Activated naive CD8-positive, alpha-beta T cell treated with anti-CD3 and anti-CD28 coated beads for 36 hours (primary cell): ENCODE results near the gene CACNA1B. TPM values are rescaled to one million over a fixed set of nuclear protein-coding genes. Genes with fewer than 3 reads are reported as not detected.
"Not testable (repeated sequence)": the region's sequence is repeated elsewhere in the genome, so short reads cannot be mapped to it uniquely, and the experiment has no call there.

Source experiments
- DNase-seq: peaks from one replicate; pipeline ENCODE4 v3.0.0; 2021
- H3K27ac Mint-ChIP-seq: one replicate; pipeline ENCODE4 v1.8.0; 2022; ENCODE audit warnings: mild to moderate bottlenecking, moderate library complexity, mixed read lengths
- H3K27me3 Mint-ChIP-seq: one replicate; pipeline ENCODE4 v1.8.0; 2022; ENCODE audit warnings: mild to moderate bottlenecking, mixed read lengths
- H3K36me3 Mint-ChIP-seq: one replicate; pipeline ENCODE4 v1.8.0; 2021; ENCODE audit warnings: mild to moderate bottlenecking, mixed read lengths
- H3K4me1 Mint-ChIP-seq: one replicate; pipeline ENCODE4 v1.8.0; 2021; ENCODE audit warnings: mixed read lengths
- H3K4me3 Mint-ChIP-seq: one replicate; pipeline ENCODE4 v1.8.0; 2022; ENCODE audit warnings: mild to moderate bottlenecking, moderate library complexity, mixed read lengths
- H3K9me3 Mint-ChIP-seq: one replicate; pipeline ENCODE4 v1.8.0; 2022; ENCODE audit warnings: mixed read lengths
- total RNA-seq, 2 experiments: library from RNA; stranded (reverse); gene quantifications; one replicate each; pipeline ENCODE4 v1.2.3, GENCODE V29; 2021

CACNA1B gene
- total RNA-seq, 2 experiments from 2014 or later = not detected

DNA sequence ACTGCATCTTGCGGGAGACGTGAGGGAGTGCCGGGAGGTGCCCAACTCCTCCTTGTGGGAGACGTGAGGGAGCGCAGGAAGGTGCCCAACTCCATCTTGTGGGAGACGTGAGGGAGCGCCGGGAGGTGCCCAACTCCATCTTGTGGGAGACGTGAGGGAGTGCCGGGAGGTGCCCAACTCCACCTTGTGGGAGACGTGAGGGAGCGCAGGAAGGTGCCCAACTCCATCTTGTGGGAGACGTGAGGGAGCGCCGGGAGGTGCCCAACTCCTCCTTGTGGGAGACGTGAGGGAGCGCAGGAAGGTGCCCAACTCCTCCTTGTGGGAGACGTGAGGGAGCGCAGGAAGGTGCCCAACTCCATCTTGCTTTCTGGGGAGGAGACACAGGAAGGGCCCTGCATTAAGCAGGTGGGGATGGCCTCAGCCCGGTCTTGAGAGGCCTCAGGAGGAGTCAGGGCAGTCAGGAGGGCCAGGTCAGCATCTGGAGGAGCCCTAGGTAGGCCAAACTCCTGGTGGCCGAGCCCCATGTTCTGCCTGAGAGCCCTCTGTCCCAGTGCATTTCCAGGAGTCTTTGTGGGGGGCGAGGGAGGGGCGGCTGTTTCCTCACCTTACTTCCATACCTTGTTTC, 236.2 kb downstream of the CACNA1B start:
- not testable (repeated sequence) for H3K27me3 Mint-ChIP-seq, H3K4me1 Mint-ChIP-seq, DNase-seq, H3K9me3 Mint-ChIP-seq, H3K36me3 Mint-ChIP-seq, H3K27ac Mint-ChIP-seq, H3K4me3 Mint-ChIP-seq

DNA sequence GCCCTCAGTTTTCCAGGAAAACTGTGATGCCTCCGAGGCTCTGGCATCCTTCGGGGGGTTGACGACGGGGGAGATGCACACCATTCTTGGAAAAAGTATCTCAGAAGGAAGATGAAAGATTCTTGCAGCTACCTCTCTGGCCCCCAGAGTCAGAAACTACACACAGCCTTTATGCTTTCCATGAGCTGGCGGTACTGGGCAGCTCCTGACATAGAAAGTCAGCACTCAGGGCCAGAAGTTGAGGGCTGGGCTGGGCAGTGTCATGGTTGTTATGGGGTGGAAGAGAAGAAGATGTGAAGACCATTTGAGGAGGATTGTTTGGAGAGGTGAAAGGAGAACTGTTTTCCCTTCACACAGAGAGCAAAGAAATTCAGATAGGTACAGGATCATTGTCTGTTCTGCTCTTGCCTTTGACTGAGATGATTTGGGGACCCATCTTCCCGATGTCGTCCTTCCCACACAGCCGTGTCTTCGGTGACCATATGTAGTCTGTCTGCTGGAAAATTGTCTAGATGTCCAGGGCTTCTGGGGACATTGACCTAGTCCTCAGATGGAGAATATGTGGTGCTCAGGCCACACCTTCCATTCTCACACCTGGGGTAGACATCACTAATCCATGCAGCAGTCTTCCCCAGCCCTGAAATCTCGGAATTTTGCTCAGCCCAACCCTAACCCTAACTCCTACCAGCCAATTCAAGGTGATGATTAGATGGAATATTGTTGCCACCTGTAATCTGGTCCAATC, 237.1 kb downstream of the CACNA1B start:
- no peaks in the 10 kb centered on the region for H3K27me3 Mint-ChIP-seq
- no peak overlapping the region for H3K4me3 Mint-ChIP-seq
- DNase-seq = no peak
- H3K36me3 Mint-ChIP-seq = no peaks in the 10 kb centered on the region
- no peak overlapping the region for H3K27ac Mint-ChIP-seq
- no peaks in the 10 kb centered on the region for H3K9me3 Mint-ChIP-seq
- H3K4me1 Mint-ChIP-seq = no peaks in the 10 kb centered on the region

DNA sequence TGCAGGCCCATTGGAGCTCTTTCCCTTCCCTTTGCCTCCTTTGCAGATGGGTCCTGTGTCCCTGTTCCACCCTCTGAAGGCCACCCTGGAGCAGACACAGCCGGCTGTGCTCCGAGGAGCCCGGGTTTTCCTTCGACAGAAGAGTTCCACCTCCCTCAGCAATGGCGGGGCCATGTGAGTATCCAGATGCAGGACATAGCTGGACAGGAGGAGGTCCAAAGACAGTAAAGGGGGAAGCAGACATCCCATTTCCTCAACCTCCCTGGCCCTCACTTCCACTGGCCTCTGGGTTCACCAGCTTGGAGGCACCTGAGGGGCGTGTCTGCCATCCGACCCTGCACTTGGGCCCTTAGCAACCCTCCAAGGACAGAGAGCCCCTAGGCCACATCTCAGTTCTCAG, 237.9 kb downstream of the CACNA1B start:
- Mint-ChIP-seq H3K36me3 (no peaks in the 10 kb centered on the region), H3K9me3 (no peaks in the 10 kb centered on the region), H3K27ac (no peak overlapping the region), H3K4me3 (no peak overlapping the region), H3K27me3 (no peaks in the 10 kb centered on the region), H3K4me1 (no peaks in the 10 kb centered on the region)
- DNase-seq = no peak

DNA sequence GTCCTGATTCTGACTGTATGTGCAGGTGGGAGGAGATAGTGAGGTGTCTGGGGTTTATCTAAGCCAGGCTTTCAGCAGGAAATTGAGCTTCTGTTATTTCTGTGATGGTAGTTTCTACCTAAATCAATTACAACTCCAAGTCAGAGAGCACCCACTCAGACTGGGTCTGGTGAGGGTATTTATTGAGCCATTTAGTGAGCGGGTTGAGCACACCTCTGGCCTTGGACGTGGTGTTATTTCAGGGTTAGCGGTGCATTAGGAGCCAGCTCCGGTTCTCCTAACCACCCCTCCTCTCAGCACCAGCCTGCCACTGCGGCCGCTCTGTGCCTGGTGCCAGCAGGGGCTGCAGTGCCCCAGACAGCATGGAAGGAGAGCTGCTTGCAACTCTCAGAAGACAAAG, 238.9 kb downstream of the CACNA1B start:
- Mint-ChIP-seq H3K4me3 (no peak overlapping the region), H3K9me3 (no peaks in the 10 kb centered on the region), H3K27me3 (no peaks in the 10 kb centered on the region), H3K36me3 (no peaks in the 10 kb centered on the region), H3K27ac (no peak overlapping the region), H3K4me1 (no peaks in the 10 kb centered on the region)
- no peak for DNase-seq

GRCh38 chr9:138117101-138117750, 239.6 kb downstream of the CACNA1B start:
- no peaks in the 10 kb centered on the region for H3K9me3 Mint-ChIP-seq
- no peaks in the 10 kb centered on the region for H3K27me3 Mint-ChIP-seq
- H3K4me1 Mint-ChIP-seq = no peaks in the 10 kb centered on the region
- H3K27ac Mint-ChIP-seq = no peak overlapping the region
- H3K36me3 Mint-ChIP-seq = no peaks in the 10 kb centered on the region
- H3K4me3 Mint-ChIP-seq = no peak overlapping the region
- no peak for DNase-seq

- no peak for DNase-seq
- Mint-ChIP-seq H3K36me3 (no peaks in the 10 kb centered on the region), H3K27me3 (no peaks in the 10 kb centered on the region), H3K27ac (no peak overlapping the region), H3K4me3 (no peak overlapping the region), H3K9me3 (no peaks in the 10 kb centered on the region), H3K4me1 (no peaks in the 10 kb centered on the region)
These were observed 240.3 kb downstream of the CACNA1B start for GRCh38 chr9:138117836-138118235.

GRCh38 chr9:138118601-138119071, 241.1 kb downstream of the CACNA1B start:
- Mint-ChIP-seq H3K9me3 (no peaks in the 10 kb centered on the region), H3K27ac (no peak overlapping the region), H3K27me3 (no peaks in the 10 kb centered on the region), H3K4me3 (no peak overlapping the region), H3K4me1 (no peaks in the 10 kb centered on the region), H3K36me3 (no peaks in the 10 kb centered on the region)
- DNase-seq = no peak

DNA sequence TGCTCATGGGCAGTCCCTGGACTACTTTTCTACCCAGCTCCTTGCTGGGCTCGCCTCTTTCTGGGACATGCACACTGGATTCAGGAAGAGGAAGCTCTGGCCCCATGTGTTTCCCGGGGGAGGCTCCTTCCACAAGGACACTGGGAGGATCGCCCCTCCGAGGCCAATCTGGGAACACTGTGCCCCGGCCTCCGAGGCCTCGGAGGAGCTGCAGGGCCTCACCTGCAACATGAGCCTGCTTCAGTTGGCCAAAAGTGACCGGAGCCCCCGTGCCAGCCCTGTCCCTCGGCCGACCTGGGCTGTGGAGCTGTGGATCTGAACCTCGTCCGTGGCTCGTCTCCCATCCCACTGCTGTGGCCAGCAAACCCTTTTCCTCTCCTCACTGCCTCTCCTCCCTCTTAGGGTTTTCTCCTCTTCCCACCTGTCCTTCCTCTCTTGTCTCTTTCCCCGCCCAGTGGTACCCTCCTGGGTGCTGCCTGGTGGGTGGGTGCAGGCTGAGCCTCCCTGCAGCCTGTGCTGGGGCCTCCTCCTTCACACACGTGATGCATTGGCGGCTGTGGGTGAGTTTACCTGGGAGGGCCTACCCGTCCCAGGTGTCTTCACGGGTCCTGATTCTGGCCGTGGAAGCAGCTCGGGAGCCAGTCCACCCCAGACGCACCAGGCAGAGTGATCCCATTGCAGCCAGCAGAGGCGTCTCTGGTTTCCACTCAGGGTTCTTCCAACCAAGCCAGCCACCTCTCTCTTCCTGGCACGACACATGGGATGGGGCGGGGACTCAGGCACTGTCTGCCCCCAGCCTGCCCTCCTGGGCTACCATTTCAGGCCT, 241.8 kb downstream of the CACNA1B start:
- H3K9me3 Mint-ChIP-seq = no peaks in the 10 kb centered on the region
- H3K27me3 Mint-ChIP-seq = no peaks in the 10 kb centered on the region
- H3K4me3 Mint-ChIP-seq = no peak overlapping the region

GRCh38 chr9:138120072-138120471, 242.5 kb downstream of the CACNA1B start:
- no peaks in the 10 kb centered on the region for H3K27me3 Mint-ChIP-seq
- H3K27ac Mint-ChIP-seq = no peak overlapping the region
- no peaks in the 10 kb centered on the region for H3K36me3 Mint-ChIP-seq
- no peaks in the 10 kb centered on the region for H3K4me1 Mint-ChIP-seq
- H3K4me3 Mint-ChIP-seq = no peak overlapping the region
- H3K9me3 Mint-ChIP-seq = peaks cover 1% of the 10 kb centered on the region
- no peak for DNase-seq

More for the DNA sequence above, 241.8 kb downstream of the CACNA1B start:
- Mint-ChIP-seq H3K36me3 (no peaks in the 10 kb centered on the region), H3K4me1 (no peaks in the 10 kb centered on the region), H3K27ac (no peak overlapping the region)
- no peak for DNase-seq

GRCh38 chr9:138120511-138121437, 243.2 kb downstream of the CACNA1B start:
- H3K4me3 Mint-ChIP-seq = no peak overlapping the region
- no peak overlapping the region for H3K27ac Mint-ChIP-seq
- no peaks in the 10 kb centered on the region for H3K27me3 Mint-ChIP-seq
- H3K36me3 Mint-ChIP-seq = no peaks in the 10 kb centered on the region
- DNase-seq = no peak
- peaks cover 1% of the 10 kb centered on the region for H3K9me3 Mint-ChIP-seq
- no peaks in the 10 kb centered on the region for H3K4me1 Mint-ChIP-seq

DNA sequence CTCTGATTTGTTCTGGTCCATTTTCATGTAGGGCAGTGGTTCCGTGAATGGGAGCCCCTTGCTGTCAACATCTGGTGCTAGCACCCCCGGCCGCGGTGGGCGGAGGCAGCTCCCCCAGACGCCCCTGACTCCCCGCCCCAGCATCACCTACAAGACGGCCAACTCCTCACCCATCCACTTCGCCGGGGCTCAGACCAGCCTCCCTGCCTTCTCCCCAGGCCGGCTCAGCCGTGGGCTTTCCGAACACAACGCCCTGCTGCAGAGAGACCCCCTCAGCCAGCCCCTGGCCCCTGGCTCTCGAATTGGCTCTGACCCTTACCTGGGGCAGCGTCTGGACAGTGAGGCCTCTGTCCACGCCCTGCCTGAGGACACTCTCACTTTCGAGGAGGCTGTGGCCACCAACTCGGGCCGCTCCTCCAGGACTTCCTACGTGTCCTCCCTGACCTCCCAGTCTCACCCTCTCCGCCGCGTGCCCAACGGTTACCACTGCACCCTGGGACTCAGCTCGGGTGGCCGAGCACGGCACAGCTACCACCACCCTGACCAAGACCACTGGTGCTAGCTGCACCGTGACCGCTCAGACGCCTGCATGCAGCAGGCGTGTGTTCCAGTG, 244.0 kb downstream of the CACNA1B start:
- no peak for DNase-seq
- no peaks in the 10 kb centered on the region for H3K4me1 Mint-ChIP-seq
- peaks cover 1% of the 10 kb centered on the region for H3K9me3 Mint-ChIP-seq
- no peaks in the 10 kb centered on the region for H3K27me3 Mint-ChIP-seq
- H3K27ac Mint-ChIP-seq = no peak overlapping the region
- no peaks in the 10 kb centered on the region for H3K36me3 Mint-ChIP-seq
- no peak overlapping the region for H3K4me3 Mint-ChIP-seq

DNA sequence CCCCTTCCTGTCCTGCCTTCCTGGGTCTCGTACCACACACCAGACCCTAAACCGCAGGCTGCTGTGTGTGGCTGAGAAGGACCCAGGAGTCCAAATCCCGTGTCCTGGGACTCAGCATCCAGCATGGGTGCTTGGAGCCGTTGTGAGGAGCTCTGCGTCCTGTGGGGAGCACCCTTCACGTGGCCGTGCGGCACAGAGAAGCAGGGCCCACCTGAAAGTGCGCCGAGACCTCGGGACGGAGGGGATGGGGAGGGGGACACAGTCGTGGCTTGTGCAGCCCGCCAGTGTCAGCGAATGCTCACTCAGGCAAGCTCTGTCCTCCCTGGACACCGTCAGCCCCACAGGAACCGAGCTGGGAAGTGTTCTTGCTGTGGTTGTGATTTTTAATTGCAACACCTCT, 244.6 kb downstream of the CACNA1B start:
- no peaks in the 10 kb centered on the region for H3K36me3 Mint-ChIP-seq
- no peak overlapping the region for H3K4me3 Mint-ChIP-seq
- H3K9me3 Mint-ChIP-seq = peaks cover 1% of the 10 kb centered on the region

DNA sequence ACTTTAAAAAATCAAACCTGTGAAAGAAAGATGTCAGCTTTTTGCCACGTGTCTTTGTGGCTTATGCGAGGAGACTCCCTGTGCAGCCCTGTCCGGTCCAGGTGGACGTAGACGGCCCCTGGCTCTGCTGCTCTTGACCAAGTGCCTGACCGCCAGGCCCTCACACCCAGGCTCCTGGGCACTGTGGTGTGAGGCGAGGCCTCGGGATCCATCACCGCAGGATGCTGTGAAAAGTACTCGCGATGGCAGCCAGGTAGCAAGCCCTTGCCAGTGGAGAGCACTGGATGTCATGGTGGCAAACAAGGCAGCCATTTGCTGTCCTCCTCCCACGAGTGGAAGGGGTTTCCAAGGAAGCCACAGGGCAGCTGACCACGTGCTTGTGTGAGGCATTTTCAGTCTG, 245.1 kb downstream of the CACNA1B start:
- no peak for DNase-seq
- no peaks in the 10 kb centered on the region for H3K36me3 Mint-ChIP-seq
- H3K9me3 Mint-ChIP-seq = peaks cover 1% of the 10 kb centered on the region
- no peak overlapping the region for H3K27ac Mint-ChIP-seq
- H3K4me1 Mint-ChIP-seq = no peaks in the 10 kb centered on the region
- no peak overlapping the region for H3K4me3 Mint-ChIP-seq
- H3K27me3 Mint-ChIP-seq = no peaks in the 10 kb centered on the region

More for the DNA sequence above, 244.6 kb downstream of the CACNA1B start:
- Mint-ChIP-seq H3K4me1 (no peaks in the 10 kb centered on the region), H3K27me3 (no peaks in the 10 kb centered on the region), H3K27ac (no peak overlapping the region)
- no peak for DNase-seq

DNA sequence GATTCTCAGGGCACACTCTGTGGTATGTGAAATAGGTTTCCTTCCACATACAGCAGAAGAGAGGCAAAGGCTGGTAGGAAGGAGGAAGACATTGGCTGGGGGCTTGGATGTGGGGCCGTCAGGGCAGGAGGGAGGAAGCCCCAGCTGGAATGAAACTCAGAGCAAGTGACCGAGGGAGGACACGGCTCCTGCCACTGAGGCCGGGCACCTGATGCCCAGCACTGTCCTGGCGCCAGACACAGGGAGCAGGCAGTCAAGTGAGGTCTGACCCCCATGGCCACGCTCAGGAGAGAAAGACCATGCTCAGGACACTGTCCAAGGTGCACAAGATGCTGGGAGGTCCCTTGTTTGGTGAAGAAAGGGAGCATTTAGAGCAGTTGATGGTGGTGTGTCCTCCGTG, 245.5 kb downstream of the CACNA1B start:
- no peak for DNase-seq
- H3K9me3 Mint-ChIP-seq = peaks cover 1% of the 10 kb centered on the region
- H3K27me3 Mint-ChIP-seq = no peaks in the 10 kb centered on the region
- H3K4me1 Mint-ChIP-seq = no peaks in the 10 kb centered on the region
- H3K36me3 Mint-ChIP-seq = no peaks in the 10 kb centered on the region
- no peak overlapping the region for H3K27ac Mint-ChIP-seq
- no peak overlapping the region for H3K4me3 Mint-ChIP-seq
